ENCODE data around the gene RBBP6. TPM values are rescaled to one million over a fixed set of nuclear protein-coding genes. Genes with fewer than 3 reads are reported as not detected.
"Not testable (repeated sequence)": the region's sequence is repeated elsewhere in the genome, so short reads cannot be mapped to it uniquely, and the experiment has no call there.

The RBBP6 gene
- total RNA-seq, 1 donor from 2014 or later, result 81.0 TPM

DNA sequence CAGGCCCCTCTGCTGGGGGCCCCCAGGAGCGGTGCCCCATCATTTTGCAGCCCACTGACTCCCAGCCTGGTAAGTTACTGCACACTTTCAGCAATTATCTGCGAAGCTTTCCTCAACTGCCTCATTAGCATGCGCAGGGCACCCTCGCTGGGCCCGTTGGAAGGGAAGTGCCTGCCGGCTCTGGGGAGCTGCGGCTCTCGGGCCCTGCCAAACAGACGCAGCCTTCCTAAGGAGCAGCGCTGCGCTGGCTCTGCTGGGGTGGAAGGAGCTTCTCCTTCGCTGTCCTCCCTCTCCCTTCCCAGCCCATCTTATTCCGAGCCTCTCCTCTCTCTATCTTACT, 71.0 kb downstream of the RBBP6 start:
- H2AFZ ChIP-seq (replicated peaks), result peak overlapping the region; percentile 100
- Mint-ChIP-seq H3K9me3 (no peaks in the 10 kb centered on the region), H3K36me3 (no peaks in the 10 kb centered on the region), H3K27ac (peak overlapping the region; percentile 97), H3K27me3 (ENCODE audit: insufficient read depth, low read depth) (peaks cover 9% of the 10 kb centered on the region), H3K4me1 (peaks cover 31% of the 10 kb centered on the region), H3K4me3 (peak overlapping the region; percentile 88)
- DNase-seq (ENCODE audit: low spot score), result peak; percentile 63
- H3K27me3 ChIP-seq, result peaks cover 38% of the 10 kb centered on the region
- no peak overlapping the region for H3K27ac ChIP-seq
- no peaks in the 10 kb centered on the region for H3K9me3 ChIP-seq (ENCODE audit: low read depth)
- H3K4me2 ChIP-seq, result peak overlapping the region; percentile 100
- no peaks in the 10 kb centered on the region for H3K36me3 ChIP-seq
- peaks cover 4% of the 10 kb centered on the region for H3F3A ChIP-seq (ENCODE audit: low read depth)
- H3K4me1 ChIP-seq, result peaks cover 12% of the 10 kb centered on the region
- H3K9ac ChIP-seq, result no peak overlapping the region
- H4K20me1 ChIP-seq (ENCODE audit: low read depth), result no peaks in the 10 kb centered on the region
- TF ChIP-seq EZH2phosphoT487 (IDR thresholded peaks at IDR 0.05), result no peak
- H3K4me3 ChIP-seq, result peak overlapping the region; percentile 59
- no peaks in the 10 kb centered on the region for H3K79me2 ChIP-seq (ENCODE audit: low read depth)

DNA sequence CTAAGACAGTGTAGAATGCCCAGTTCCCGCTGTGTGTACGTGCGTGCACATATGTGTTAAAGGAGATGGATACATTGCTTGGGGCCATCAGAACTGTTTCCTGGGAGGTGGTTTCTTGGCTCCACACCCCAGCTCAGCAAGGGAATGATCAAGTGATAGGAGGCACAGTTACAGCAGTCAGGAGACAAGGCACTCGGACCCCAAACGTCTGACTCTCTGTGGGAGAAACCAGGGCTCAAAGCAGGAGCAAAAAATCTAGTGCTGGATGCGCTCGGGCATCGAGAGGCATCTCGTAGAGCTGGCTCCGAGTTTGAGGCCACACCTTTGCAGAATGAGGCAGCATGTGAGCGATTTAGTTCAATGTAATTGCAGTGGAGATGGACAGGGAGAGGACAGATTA, 71.9 kb downstream of the RBBP6 start:
- Histone ChIP-seq H3K4me1 (peaks cover 12% of the 10 kb centered on the region), H3K9ac (no peak overlapping the region), H3K4me2 (no peak overlapping the region), H3K79me2 (ENCODE audit: low read depth) (no peaks in the 10 kb centered on the region), H3F3A (ENCODE audit: low read depth) (peaks cover 4% of the 10 kb centered on the region), H3K27ac (no peak overlapping the region), H2AFZ (replicated peaks) (no peak overlapping the region), H3K27me3 (peaks cover 38% of the 10 kb centered on the region), H3K9me3 (ENCODE audit: low read depth) (no peaks in the 10 kb centered on the region), H4K20me1 (ENCODE audit: low read depth) (no peaks in the 10 kb centered on the region), H3K36me3 (no peaks in the 10 kb centered on the region), H3K4me3 (no peak overlapping the region)
- no peaks in the 10 kb centered on the region for H3K9me3 Mint-ChIP-seq
- peak overlapping the region; percentile 88 for H3K4me3 Mint-ChIP-seq
- H3K4me1 Mint-ChIP-seq, result peaks cover 32% of the 10 kb centered on the region
- no peak for DNase-seq (ENCODE audit: low spot score)
- TF ChIP-seq, protein P1, sequence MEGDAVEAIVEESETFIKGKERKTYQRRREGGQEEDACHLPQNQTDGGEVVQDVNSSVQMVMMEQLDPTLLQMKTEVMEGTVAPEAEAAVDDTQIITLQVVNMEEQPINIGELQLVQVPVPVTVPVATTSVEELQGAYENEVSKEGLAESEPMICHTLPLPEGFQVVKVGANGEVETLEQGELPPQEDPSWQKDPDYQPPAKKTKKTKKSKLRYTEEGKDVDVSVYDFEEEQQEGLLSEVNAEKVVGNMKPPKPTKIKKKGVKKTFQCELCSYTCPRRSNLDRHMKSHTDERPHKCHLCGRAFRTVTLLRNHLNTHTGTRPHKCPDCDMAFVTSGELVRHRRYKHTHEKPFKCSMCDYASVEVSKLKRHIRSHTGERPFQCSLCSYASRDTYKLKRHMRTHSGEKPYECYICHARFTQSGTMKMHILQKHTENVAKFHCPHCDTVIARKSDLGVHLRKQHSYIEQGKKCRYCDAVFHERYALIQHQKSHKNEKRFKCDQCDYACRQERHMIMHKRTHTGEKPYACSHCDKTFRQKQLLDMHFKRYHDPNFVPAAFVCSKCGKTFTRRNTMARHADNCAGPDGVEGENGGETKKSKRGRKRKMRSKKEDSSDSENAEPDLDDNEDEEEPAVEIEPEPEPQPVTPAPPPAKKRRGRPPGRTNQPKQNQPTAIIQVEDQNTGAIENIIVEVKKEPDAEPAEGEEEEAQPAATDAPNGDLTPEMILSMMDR (IDR thresholded peaks at IDR 0.05), result no peak
- TF ChIP-seq EZH2 (IDR thresholded peaks at IDR 0.05) (no peak), EZH2phosphoT487 (IDR thresholded peaks at IDR 0.05) (no peak)
- H3K27me3 Mint-ChIP-seq (ENCODE audit: insufficient read depth, low read depth), result peaks cover 9% of the 10 kb centered on the region
- peak overlapping the region; percentile 57 for H3K27ac Mint-ChIP-seq
- no peaks in the 10 kb centered on the region for H3K36me3 Mint-ChIP-seq

DNA sequence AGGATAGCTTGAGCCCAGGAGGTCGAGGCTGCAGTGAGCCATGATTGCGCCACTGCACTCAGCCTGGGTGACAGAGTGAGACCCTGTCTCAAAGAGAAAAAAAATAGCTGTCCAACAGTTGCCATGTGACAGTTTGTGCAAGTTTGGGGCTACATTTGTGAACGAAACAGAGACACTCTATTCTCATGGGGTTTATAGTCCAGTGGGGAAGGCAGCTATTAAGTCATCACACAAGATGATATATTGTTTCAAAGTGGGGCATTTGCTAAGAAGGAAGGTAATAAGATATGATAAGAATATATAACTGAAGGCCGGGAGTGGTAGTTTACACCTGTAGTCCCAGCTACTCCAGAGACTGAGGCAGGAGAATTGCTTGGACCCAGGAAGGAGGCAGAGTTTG, 73.3 kb downstream of the RBBP6 start:
- peaks cover 38% of the 10 kb centered on the region for H3K27me3 ChIP-seq
- peaks cover 4% of the 10 kb centered on the region for H3F3A ChIP-seq (ENCODE audit: low read depth)
- no peak overlapping the region for H3K9ac ChIP-seq
- Mint-ChIP-seq H3K4me3 (no peak overlapping the region), H3K4me1 (peaks cover 32% of the 10 kb centered on the region), H3K36me3 (no peaks in the 10 kb centered on the region), H3K27ac (no peak overlapping the region), H3K27me3 (ENCODE audit: insufficient read depth, low read depth) (peaks cover 8% of the 10 kb centered on the region), H3K9me3 (no peaks in the 10 kb centered on the region)
- no peak overlapping the region for H3K27ac ChIP-seq
- TF ChIP-seq, protein P1 (IDR thresholded peaks at IDR 0.05), result no peak
- TF ChIP-seq EZH2phosphoT487 (IDR thresholded peaks at IDR 0.05) (no peak), EZH2 (IDR thresholded peaks at IDR 0.05) (no peak)
- H3K4me2 ChIP-seq, result no peak overlapping the region
- peaks cover 12% of the 10 kb centered on the region for H3K4me1 ChIP-seq
- H3K79me2 ChIP-seq (ENCODE audit: low read depth), result no peaks in the 10 kb centered on the region
- no peak for DNase-seq (ENCODE audit: low spot score)
- no peaks in the 10 kb centered on the region for H3K36me3 ChIP-seq
- H3K9me3 ChIP-seq (ENCODE audit: low read depth), result no peaks in the 10 kb centered on the region
- no peak overlapping the region for H2AFZ ChIP-seq (replicated peaks)
- no peak overlapping the region for H3K4me3 ChIP-seq
- H4K20me1 ChIP-seq (ENCODE audit: low read depth), result no peaks in the 10 kb centered on the region

DNA sequence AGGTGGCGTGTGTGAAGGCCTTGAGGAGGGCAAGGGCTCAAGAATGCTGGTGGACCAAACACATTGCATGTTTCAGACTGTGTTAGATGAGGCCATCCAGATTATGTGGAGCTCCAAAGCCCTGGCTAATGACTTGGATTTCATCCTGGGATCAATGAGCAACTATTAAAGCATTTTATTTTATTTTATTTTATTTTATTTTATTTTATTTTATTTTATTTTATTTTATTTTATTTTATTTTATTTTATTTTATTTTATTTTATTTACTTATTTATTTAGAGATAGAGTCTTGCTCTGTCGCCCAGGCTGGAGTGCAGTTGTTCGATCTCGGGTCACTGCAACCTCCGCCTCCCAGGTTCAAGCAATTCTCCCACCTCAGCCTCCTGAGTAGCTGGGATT, 73.9 kb downstream of the RBBP6 start:
- H3K27me3 Mint-ChIP-seq (ENCODE audit: insufficient read depth, low read depth); H3K9me3 ChIP-seq (ENCODE audit: low read depth); H3K79me2 ChIP-seq (ENCODE audit: low read depth); H3K27ac ChIP-seq; DNase-seq (ENCODE audit: low spot score); H3K36me3 Mint-ChIP-seq; H3F3A ChIP-seq (ENCODE audit: low read depth); H3K4me3 ChIP-seq; H3K9ac ChIP-seq; H4K20me1 ChIP-seq (ENCODE audit: low read depth); H3K4me2 ChIP-seq; H2AFZ ChIP-seq (replicated peaks); H3K4me3 Mint-ChIP-seq; H3K36me3 ChIP-seq; H3K9me3 Mint-ChIP-seq; H3K27ac Mint-ChIP-seq: not testable (repeated sequence)
- peaks cover 33% of the 10 kb centered on the region for H3K27me3 ChIP-seq
- peaks cover 12% of the 10 kb centered on the region for H3K4me1 ChIP-seq
- peaks cover 32% of the 10 kb centered on the region for H3K4me1 Mint-ChIP-seq
